IMR-90 (cell line): ENCODE data around the gene VPS8. TPM values are rescaled to one million over a fixed set of nuclear protein-coding genes. Genes with fewer than 3 reads are reported as not detected.

Experiments used
- ATAC-seq: fragments of 200-7000 bp; cut with Tn5 transposase; 2 replicates; pipeline ENCODE4 v1.9.1; 2020; ENCODE audit warnings: low read depth, mild to moderate bottlenecking, moderate library complexity
- BruUV-seq: library from RNA; stranded (reverse); fragments of 400-500 nt; replicated peaks from 2 replicates; lab custom pipeline; 2021; lab: Mats Ljungman, UMichigan
- CTCF ChIA-PET: fragments of 300-600 bp; formaldehyde crosslinking; extraction: SDS; loops from one replicate; lab custom pipeline; 2021; ENCODE audit warnings: antibody characterized with exemption; lab: Yijun Ruan, JAX
- POLR2A ChIA-PET: fragments of 300-600 bp; sonication (Branson Sonifier 250); formaldehyde crosslinking; loops from one replicate; lab custom pipeline; 2022; ENCODE audit warnings: antibody characterized with exemption; ENCODE audit not compliant: unreplicated experiment; lab: Charles Lee
- DNase-seq: peaks from one replicate; pipeline ENCODE4 v3.0.0; 2013
- H2AFZ ChIP-seq: replicated peaks from 2 replicates; pipeline ENCODE3; 2013; ENCODE audit warnings: low read length, mild to moderate bottlenecking; ENCODE audit not compliant: poor library complexity
- H2AK5ac ChIP-seq: 2 replicates; pipeline ENCODE4 v1.6.1; 2013; ENCODE audit warnings: low read depth, low read length, inconsistent platforms
- H2AK9ac ChIP-seq: replicated peaks from 2 replicates; pipeline ENCODE3; 2013; ENCODE audit warnings: mild to moderate bottlenecking, low read depth, low read length, moderate library complexity; ENCODE audit not compliant: poor library complexity
- H2BK120ac ChIP-seq: 2 replicates; pipeline ENCODE4 v1.6.1; 2013; ENCODE audit warnings: low read depth, low read length, inconsistent platforms
- H2BK15ac ChIP-seq: 3 replicates; pipeline ENCODE4 v1.6.1; 2013; ENCODE audit warnings: low read depth, low read length, inconsistent platforms
- H2BK20ac ChIP-seq: 2 replicates; pipeline ENCODE4 v1.6.1; 2013; ENCODE audit warnings: low read depth, mild to moderate bottlenecking, inconsistent platforms, low read length, moderate library complexity
- H2BK5ac ChIP-seq: 2 replicates; pipeline ENCODE4 v1.6.1; 2013; ENCODE audit warnings: mild to moderate bottlenecking, low read depth, low read length, inconsistent platforms; ENCODE audit not compliant: poor library complexity, severe bottlenecking
- H3K14ac ChIP-seq: replicated peaks from 2 replicates; pipeline ENCODE4 v1.6.1; 2013; ENCODE audit warnings: low read depth, low read length, inconsistent platforms
- H3K18ac ChIP-seq: 2 replicates; pipeline ENCODE4 v1.6.1; 2013; ENCODE audit warnings: low read depth, low read length, control low read depth
- H3K23ac ChIP-seq: 2 replicates; pipeline ENCODE4 v1.6.1; 2013; ENCODE audit warnings: low read depth, low read length, inconsistent platforms
- H3K27ac ChIP-seq: 2 replicates; pipeline ENCODE4 v1.5.1; 2013; ENCODE audit warnings: mild to moderate bottlenecking, control low read depth, low read length; ENCODE audit not compliant: insufficient read depth
- H3K27me3 ChIP-seq: 2 replicates; pipeline ENCODE4 v1.6.1; 2013; ENCODE audit warnings: low read length; ENCODE audit not compliant: control insufficient read depth, insufficient read depth
- H3K36me3 ChIP-seq: 2 replicates; pipeline ENCODE4 v1.6.1; 2013; ENCODE audit warnings: low read length, mixed read lengths; ENCODE audit not compliant: control insufficient read depth, insufficient read depth
- H3K4ac ChIP-seq: 2 replicates; pipeline ENCODE4 v1.6.1; 2013; ENCODE audit warnings: low read depth, low read length, inconsistent platforms
- H3K4me1 ChIP-seq: 2 replicates; pipeline ENCODE4 v1.6.1; 2013; ENCODE audit warnings: low read length, mixed read lengths; ENCODE audit not compliant: control insufficient read depth, insufficient read depth
- H3K4me2 ChIP-seq: 2 replicates; pipeline ENCODE4 v1.6.1; 2013; ENCODE audit warnings: low read depth, mild to moderate bottlenecking, control low read depth, low read length, moderate library complexity
- H3K4me3 ChIP-seq: 2 replicates; pipeline ENCODE4 v1.5.1; 2013; ENCODE audit warnings: low read depth, mild to moderate bottlenecking, control low read depth, low read length, moderate library complexity; ENCODE audit not compliant: insufficient read depth
- H3K56ac ChIP-seq: 2 replicates; pipeline ENCODE4 v1.6.1; 2013; ENCODE audit warnings: low read length, inconsistent platforms; ENCODE audit not compliant: insufficient read depth; ENCODE audit errors: extremely low read depth
- H3K79me1 ChIP-seq, 2 experiments: 2 replicates each; pipeline ENCODE4 v1.6.1; 2013; ENCODE audit warnings: low read length in 2 of 2, inconsistent platforms in 1 of 2, low read depth in 1 of 2
- H3K9ac ChIP-seq: 2 replicates; pipeline ENCODE4 v1.6.1; 2013; ENCODE audit warnings: low read depth, low read length, control low read depth
- H3K9me1 ChIP-seq: 2 replicates; pipeline ENCODE4 v1.6.1; 2013; ENCODE audit warnings: low read length, inconsistent platforms; ENCODE audit not compliant: insufficient read depth
- H3K9me3 ChIP-seq: 2 replicates; pipeline ENCODE4 v1.6.1; 2013; ENCODE audit warnings: low read length; ENCODE audit not compliant: control insufficient read depth, insufficient read depth
- H4K20me1 ChIP-seq: 2 replicates; pipeline ENCODE4 v1.6.1; 2013; ENCODE audit warnings: low read length, inconsistent platforms; ENCODE audit not compliant: insufficient read depth
- H4K5ac ChIP-seq: 2 replicates; pipeline ENCODE4 v1.6.1; 2013; ENCODE audit warnings: mild to moderate bottlenecking, low read depth, low read length, control low read depth
- H4K8ac ChIP-seq, 2 experiments: 2 replicates each; pipeline ENCODE4 v1.6.1; 2013; ENCODE audit warnings: low read depth in 2 of 2, low read length in 2 of 2, control low read depth in 1 of 2, inconsistent platforms in 1 of 2
- H4K91ac ChIP-seq: 2 replicates; pipeline ENCODE4 v1.6.1; 2013; ENCODE audit warnings: low read depth, low read length, inconsistent platforms; ENCODE audit not compliant: insufficient read depth
- BHLHE40 ChIP-seq: fragments of 150-350 bp; IDR thresholded peaks from 2 replicates; pipeline ENCODE4 v1.6.1; 2016; ENCODE audit warnings: mild to moderate bottlenecking, low read depth, low read length
- CHD1 ChIP-seq: IDR thresholded peaks from 2 replicates; pipeline ENCODE4 v1.6.1; 2012; ENCODE audit warnings: low read depth, low read length, improper control_type of control experiment
- CTCF ChIP-seq: conservative IDR thresholded peaks from 2 replicates; pipeline ENCODE4 v1.5.1; 2012; ENCODE audit warnings: mild to moderate bottlenecking, low read depth, low read length, improper control_type of control experiment
- MAZ ChIP-seq: IDR thresholded peaks from 2 replicates; pipeline ENCODE4 v1.6.1; 2012; ENCODE audit warnings: low read depth, mild to moderate bottlenecking, low read length, improper control_type of control experiment, moderate library complexity, borderline replicate concordance
- RAD21 ChIP-seq: IDR thresholded peaks from 2 replicates; pipeline ENCODE4 v1.6.1; 2012; ENCODE audit warnings: low read length, improper control_type of control experiment
- SMC3 ChIP-seq: fragments of 150-350 bp; IDR thresholded peaks from 2 replicates; pipeline ENCODE4 v1.6.1; 2016; ENCODE audit warnings: low read depth, mild to moderate bottlenecking, antibody characterized with exemption, low read length, moderate library complexity
- USF2 ChIP-seq: fragments of 150-350 bp; IDR thresholded peaks from 2 replicates; pipeline ENCODE4 v1.6.1; 2017; ENCODE audit warnings: mild to moderate bottlenecking, antibody characterized with exemption, low read length, low read depth
- WGBS, 2 experiments: methylation state at CpG; one replicate each; pipeline versions ENCODE4 v1.1.5 to v1.1.7; 2013; ENCODE audit warnings: missing lambda C conversion rate in 2 of 2; ENCODE audit not compliant: insufficient read length in 1 of 2; ENCODE audit errors: extremely low coverage in 2 of 2; 5-methylcytosine and 5-hydroxymethylcytosine counted together
- dilution Hi-C: fragments of 300-500 bp; cut with HindIII; formaldehyde crosslinking; loops from one replicate; pipeline ENCODE4 v1.14.3; 2018; ENCODE audit warnings: low sequenced_read_pairs; ENCODE audit not compliant: unreplicated experiment
- in situ Hi-C: fragments of 300-500 bp; cut with MboI; formaldehyde crosslinking; loops from 3 replicates; pipeline ENCODE4 v1.14.3; 2019; ENCODE audit warnings: low sequenced_read_pairs, inconsistent platforms, mixed read lengths
- intact Hi-C: fragments of 100-400 bp; cut with micrococcal nuclease; formaldehyde crosslinking; loops from 2 replicates; pipeline ENCODE4 v1.10.0; 2022
- polyA plus RNA-seq, 3 experiments: library from polyadenylated mRNA; depleted of rRNA; stranded (reverse); fragments of >200 nt; gene quantifications; 2 replicates each; pipeline ENCODE4 v1.2.3, GENCODE V29; 2012; ENCODE audit warnings: low replicate concordance in 1 of 3
- total RNA-seq: library from RNA; depleted of rRNA; stranded (reverse); fragments of >200 nt; gene quantifications from 2 replicates; pipeline ENCODE4 v1.2.3, GENCODE V29; 2012

VPS8 gene
- total and polyA plus RNA-seq, 2 of the 4 experiments (the other 2 are of a cell fraction): 14.0 to 56.1 TPM

- Histone ChIP-seq H3K4me2 (no peak overlapping the region), H2AK5ac (no peak overlapping the region), H3K4me1 (no peaks in the 10 kb centered on the region), H3K27me3 (no peaks in the 10 kb centered on the region), H2AK9ac (no peak overlapping the region), H3K79me1 (no peaks in the 10 kb centered on the region), H3K56ac (no peak overlapping the region), H3K9me1 (no peaks in the 10 kb centered on the region), H3K4ac (no peak overlapping the region), H3K9me3 (peaks cover 2% of the 10 kb centered on the region; the same call in 1 of the 2 replicates), H3K9ac (no peak overlapping the region), H2BK15ac (no peak overlapping the region), H4K5ac (no peak overlapping the region), H3K18ac (no peak overlapping the region), H3K14ac (no peak overlapping the region), H3K27ac (no peak overlapping the region), H3K4me3 (no peak overlapping the region), H2AFZ (no peak overlapping the region), H4K91ac (no peak overlapping the region), H2BK120ac (no peak overlapping the region), H3K36me3 (no peaks in the 10 kb centered on the region), H2BK20ac (no peak overlapping the region), H4K8ac (no peak overlapping the region), H2BK5ac (no peak overlapping the region), H3K23ac (no peak overlapping the region), H4K20me1 (no peaks in the 10 kb centered on the region)
- CTCF ChIA-PET: no interaction called here
- TF ChIP-seq SMC3 (no peak), BHLHE40 (no peak), MAZ (no peak), RAD21 (no peak), CTCF (no peak), CHD1 (no peak), USF2 (no peak)
- DNase-seq: no peak
- no CpG with 5 or more reads among the region's 2 CpGs for WGBS, 2 experiments
- in situ Hi-C loops (no loop called here), intact Hi-C loops (no loop called here), dilution Hi-C loops (no loop called here)
- no TSS peak for BruUV-seq
- POLR2A ChIA-PET: no interaction called here
- no peak for ATAC-seq
Measured at GRCh38 chr3:185058796-185059195, 246.8 kb downstream of the VPS8 start.
